GM18499 (cell line): ENCODE results near the gene PDZRN4.
"Not testable (repeated sequence)": the region's sequence is repeated elsewhere in the genome, so short reads cannot be mapped to it uniquely, and the experiment has no call there.

Experiments used
- ATAC-seq: cut with Tn5 transposase; IDR thresholded peaks from one replicate; pipeline ENCODE4 v1.9.1; 2021; ENCODE audit warnings: moderate number of reproducible peaks; ENCODE audit not compliant: insufficient read depth, unreplicated experiment

PDZRN4 gene

GRCh38 chr12:41277100-41277945 lies 89.2 kb downstream of the PDZRN4 start:
- ATAC-seq, result no peak

GRCh38 chr12:41277946-41278267 lies 89.8 kb downstream of the PDZRN4 start:
- no peak for ATAC-seq

- not testable (repeated sequence) for ATAC-seq
Measured at GRCh38 chr12:41280341-41281095, 92.4 kb downstream of the PDZRN4 start.

DNA sequence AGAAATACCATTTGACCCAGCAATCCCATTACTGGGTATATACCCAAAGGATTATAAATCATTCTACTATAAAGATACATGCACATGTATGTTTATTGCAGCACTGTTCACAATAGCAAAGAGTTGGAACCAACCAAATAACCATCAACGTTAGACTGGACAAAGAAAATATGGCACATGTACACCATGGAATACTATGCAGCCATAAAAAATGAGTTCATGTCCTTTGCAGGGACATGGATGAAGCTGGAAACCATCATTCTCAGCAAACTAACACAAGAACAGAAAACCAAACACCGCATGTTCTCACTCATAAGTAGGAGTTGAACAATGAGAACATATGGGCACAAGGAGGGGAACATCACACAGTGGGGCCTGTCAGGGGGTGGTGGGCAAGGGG lies 97.3 kb downstream of the PDZRN4 start:
- not testable (repeated sequence) for ATAC-seq

GRCh38 chr12:41286426-41286825 lies 98.3 kb downstream of the PDZRN4 start:
- no peak for ATAC-seq

- no peak for ATAC-seq
Measured at GRCh38 chr12:41287500-41288141, 99.5 kb downstream of the PDZRN4 start.

DNA sequence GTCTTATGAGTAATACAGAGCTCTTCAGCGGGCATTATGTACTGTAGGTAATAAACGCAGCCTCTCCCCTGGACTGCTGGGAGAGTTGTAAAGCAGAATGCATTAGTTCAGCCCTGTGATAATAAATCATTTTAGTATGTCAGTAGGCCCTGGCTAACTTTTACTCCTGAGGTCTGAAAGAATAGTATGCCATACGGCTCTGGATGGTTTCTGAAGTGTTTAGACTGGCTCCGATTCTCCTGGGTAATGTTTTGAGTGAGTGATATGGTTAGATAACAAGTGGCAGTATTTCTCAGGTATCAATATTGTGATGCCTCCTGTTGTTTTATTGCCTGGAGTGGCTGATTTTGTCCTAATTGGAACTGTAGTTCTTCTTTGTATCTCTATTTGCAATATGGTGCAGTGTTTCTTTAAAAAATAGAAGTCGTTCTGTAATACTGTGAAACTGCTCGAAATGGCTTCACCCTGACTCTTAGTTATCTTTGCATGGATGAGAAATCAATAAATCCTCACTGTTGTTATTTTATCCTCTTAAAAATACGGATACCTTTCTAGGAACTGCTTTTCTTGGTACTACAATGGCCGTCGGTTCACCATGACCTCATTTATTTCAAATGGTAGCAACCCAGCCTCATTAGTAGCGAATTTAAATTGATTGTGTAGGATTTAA lies 100.2 kb downstream of the PDZRN4 start:
- no peak for ATAC-seq

GRCh38 chr12:41289501-41289900 lies 101.4 kb downstream of the PDZRN4 start:
- no peak for ATAC-seq

- ATAC-seq, result no peak
Measured at GRCh38 chr12:41293011-41293410, 104.9 kb downstream of the PDZRN4 start.

- ATAC-seq, result no peak
Measured at GRCh38 chr12:41293461-41293860, 105.3 kb downstream of the PDZRN4 start.

- no peak for ATAC-seq
Measured at GRCh38 chr12:41302979-41303403, 114.9 kb downstream of the PDZRN4 start.

DNA sequence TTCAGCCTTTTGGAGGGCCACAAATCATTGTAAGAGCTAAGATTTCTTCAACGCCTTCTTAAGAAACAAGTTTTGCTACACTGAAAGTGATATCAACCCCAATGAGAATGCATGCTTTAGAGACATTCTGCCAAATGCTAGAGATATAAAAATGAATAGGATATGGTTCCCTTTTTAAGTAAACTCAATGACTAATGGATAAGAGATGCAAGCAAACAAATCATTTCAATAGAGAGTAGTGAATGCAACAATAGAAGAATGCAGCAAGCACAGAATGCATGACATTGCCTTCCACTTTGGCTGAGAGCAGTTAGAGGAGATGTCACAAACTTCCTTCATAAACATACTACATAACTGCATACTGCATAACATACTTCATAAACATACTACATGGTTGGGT lies 116.4 kb downstream of the PDZRN4 start:
- ATAC-seq, result no peak

DNA sequence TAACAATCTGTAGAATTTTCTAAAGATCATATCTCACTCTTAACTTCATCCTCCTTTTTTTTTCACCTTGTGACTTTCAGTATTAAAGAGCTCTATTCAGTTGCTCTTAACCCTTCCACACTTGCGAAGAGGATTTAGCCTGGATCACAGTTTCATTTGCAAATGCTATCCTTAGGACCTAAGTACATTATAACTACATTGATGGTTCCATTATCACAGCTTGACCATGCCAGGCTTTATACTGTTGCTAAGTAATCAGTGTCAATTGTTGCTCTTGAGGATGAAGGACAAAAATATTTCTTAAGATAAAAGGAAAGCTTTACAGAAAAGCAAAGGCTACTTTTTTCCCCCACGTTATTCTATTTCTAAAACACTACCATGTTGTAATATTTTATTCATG lies 122.2 kb downstream of the PDZRN4 start:
- ATAC-seq, result no peak

- no peak for ATAC-seq
Measured at GRCh38 chr12:41311883-41312282, 123.8 kb downstream of the PDZRN4 start.

DNA sequence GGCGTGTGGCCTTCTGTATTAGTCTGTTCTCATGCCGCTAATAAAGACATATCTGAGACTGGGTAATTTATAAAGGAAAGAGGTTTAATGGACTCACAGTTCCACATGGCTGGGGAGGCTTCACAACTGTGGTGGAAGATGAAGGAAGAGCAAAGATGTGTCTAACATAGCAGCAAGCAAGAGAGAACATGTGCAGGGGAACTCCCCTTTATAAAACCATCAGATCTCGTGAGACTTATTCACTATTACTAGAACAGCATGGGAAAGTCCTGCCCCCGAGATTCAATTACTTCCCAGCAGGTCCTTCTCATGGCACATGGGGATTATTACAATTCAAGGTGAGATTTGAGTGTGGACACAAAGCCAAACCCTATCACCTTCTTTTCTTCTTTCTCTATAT lies 124.3 kb downstream of the PDZRN4 start:
- ATAC-seq, result not testable (repeated sequence)

DNA sequence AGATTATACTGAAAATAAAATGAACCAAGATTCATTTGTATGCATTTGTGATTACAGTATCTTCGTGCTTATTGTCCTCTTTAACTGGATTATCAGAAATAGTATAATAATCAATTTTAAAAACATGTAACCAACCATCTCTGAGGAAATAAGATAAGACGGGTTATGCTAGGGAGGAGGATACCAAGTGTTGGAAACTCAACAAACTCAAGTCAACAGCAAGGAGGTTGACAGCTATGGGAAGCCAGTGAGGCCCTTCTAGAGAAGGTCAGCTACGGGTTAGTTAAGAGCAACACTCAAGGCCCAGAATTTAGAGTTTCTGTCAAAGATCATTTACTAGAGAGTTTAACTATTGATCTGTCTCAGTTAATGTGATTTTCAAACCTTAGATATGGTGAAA lies 137.2 kb downstream of the PDZRN4 start:
- ATAC-seq, result no peak

- ATAC-seq, result no peak
Measured at GRCh38 chr12:41327096-41327895, 139.2 kb downstream of the PDZRN4 start.

- ATAC-seq, result no peak
Measured at GRCh38 chr12:41333974-41334373, 145.9 kb downstream of the PDZRN4 start.

GRCh38 chr12:41334390-41334789 lies 146.3 kb downstream of the PDZRN4 start:
- no peak for ATAC-seq

DNA sequence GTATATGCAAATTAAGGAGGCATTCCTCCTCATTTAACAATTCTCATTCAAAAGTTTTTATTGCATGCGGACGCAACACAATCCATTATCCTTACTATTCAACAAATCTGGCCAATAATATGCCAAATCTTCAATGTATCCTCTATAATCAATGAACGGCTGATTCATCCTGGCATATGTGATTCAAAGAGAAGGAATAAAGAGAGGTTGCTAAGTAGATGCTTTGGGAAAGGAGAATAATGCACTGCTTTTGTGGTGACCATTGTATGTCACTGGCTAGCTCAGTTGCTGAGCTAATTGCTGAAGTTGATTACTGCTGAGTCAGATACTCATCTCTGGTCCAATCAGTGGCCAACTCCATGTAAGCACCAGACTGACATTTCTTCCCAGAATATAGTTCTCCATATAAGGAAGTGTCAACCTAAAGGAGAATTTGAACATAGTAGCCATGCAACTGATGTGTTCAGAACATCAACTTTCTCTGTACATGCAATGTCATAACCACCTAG lies 148.0 kb downstream of the PDZRN4 start:
- ATAC-seq, result no peak
